HG03469 (cell line): Measurements from ENCODE around the gene LY86.

ENCODE experiments used
- ATAC-seq: cut with Tn5 transposase; IDR thresholded peaks from one replicate; pipeline ENCODE4 v1.9.1; 2021; ENCODE audit warnings: mild to moderate bottlenecking, moderate library complexity, moderate number of reproducible peaks; ENCODE audit not compliant: unreplicated experiment

The LY86 gene

DNA sequence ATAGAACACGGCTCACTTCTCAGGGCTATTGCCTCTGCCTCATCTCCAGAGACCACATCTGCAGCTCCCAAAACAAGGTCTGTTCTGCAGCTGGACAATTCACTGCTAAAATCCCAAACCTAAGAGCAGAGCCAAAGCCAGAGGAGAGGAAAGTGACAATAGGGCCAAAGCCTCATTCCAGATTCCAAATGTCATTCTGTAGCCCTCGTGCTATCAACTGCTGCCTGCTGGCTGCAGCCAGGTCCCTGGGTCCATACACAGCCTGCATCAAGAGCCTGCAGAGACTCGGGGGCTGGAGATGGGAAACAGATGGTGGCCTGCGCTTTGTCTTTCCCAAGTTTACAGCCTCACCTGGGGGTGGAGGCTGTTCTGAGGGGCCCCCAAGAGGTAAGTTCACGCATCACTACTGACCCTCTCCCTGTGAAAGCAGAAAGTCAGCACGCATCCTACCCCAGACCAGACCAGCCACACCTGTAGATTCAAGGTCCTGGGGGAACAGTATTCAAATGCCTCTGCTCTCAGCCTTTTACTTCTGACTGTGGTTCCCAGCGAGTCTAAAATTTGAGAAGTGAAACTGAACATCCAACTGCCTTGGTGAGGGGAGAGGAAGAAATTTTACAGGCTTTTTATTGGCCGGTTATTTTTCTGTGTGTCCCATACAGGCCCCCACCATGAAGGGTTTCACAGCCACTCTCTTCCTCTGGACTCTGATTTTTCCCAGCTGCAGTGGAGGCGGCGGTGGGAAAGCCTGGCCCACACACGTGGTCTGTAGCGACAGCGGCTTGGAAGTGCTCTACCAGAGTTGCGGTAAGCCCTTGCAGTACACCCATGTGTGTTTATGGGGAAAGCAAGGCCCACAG, at the start of gene LY86:
TSS of gene LY86 (plus strand) at position 657 of the 860 bp plus-strand sequence. CDS start at position 672, 15 bp downstream.
- peak; percentile 30 for ATAC-seq

DNA sequence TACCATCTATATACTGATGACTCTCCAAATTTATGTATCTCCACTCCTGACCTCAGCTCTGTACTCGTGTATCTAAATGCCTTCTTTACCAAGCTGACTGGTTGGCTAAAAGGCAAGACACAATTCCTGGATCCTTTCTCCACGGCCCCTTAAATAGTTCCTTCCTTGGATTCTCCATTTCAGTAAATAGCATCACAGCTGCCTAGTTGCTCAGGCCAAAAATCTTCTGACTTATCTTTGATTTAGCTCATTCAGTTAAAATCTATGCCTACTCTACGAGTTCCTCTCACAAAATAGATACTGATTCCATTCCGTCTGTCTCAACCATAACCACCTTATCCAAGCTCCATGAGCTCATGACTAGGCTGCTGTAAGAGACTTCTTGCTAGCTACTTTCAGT, 49.5 kb upstream of the LY86 start:
- no peak for ATAC-seq

DNA sequence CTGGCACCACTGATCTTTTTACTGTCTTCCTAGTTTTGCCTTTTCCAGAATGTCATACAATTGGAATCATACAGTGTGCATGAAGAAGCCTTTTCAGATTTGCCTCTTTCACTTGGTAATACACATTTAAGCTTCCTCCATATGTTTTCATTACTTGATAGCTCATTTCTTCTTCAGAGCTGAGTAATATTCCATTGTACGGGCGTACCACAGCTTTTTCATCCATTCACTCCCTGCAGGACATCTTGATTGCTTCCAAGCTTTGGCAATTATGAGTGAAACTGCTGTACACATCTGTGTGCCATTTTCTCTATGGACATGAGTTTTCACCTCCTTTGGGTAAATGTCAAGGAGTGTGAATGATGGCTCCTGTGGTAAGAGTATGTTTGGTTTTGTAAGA, 46.2 kb upstream of the LY86 start:
- no peak for ATAC-seq

DNA sequence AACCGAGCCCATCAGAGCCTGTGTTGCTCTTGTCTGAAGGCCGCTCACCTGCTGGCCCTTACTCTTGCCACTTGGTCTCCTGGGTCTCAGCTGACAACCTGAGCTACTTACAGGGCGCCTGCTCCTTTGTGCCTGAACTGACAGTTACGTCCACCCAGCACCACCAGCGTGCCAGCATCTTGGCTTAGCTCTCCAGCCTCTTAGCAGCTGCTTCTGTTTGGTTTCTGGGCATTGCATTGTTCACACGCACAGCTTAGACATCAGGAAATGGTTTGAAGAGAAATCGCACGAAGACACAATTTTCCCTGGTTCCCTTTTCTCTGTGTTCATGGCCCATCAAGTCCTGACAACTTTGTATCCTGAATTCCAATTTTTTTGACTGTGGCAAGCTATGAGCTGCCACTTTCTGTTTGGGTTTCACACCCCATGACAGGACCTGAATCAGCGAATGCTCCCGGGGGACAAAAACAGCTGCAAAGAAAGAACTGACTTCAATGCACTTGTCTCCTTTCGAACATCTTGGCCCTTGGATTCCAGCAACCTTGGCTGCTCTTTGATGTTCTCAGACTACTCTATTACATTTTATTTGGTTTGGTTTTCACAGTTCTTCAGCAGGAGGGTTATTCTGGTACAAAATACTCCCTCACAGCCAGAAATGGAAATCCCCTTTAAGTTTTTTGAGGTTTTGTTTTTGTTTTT, 45.2 kb upstream of the LY86 start:
- no peak for ATAC-seq

DNA sequence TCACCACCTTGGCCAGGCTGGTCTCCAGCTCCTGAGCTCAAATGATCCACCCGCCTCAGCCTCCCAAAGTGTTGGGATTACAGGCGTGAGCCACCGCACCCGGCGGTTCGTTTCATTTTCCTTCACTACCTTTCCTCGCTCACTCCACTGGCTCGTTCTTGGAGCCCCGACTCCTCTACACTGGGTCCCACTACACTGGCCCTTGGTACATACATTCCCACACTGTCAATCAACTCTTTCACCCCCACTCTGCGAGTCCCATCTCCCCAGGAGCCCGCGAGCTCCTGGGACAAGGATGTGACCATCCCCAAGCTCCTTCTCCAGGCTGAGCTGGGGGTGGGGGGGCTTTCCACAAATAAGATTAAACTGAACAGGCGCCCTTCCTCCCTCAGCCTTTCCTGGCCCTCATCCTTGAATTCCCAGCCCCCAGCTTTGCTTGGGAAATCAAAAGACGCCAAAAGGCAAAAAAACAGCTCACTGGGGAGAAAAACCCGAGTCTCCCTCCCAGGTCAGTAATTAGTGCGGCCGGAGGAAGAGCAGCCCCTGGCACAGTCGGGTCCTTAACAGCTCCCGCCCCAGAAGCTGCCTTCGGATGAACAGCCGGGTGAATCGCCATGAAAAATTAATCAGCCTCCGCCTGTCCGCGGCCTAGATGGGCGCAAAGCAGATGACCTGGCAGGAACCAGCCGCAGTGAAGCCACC, 42.8 kb upstream of the LY86 start:
- no peak for ATAC-seq

DNA sequence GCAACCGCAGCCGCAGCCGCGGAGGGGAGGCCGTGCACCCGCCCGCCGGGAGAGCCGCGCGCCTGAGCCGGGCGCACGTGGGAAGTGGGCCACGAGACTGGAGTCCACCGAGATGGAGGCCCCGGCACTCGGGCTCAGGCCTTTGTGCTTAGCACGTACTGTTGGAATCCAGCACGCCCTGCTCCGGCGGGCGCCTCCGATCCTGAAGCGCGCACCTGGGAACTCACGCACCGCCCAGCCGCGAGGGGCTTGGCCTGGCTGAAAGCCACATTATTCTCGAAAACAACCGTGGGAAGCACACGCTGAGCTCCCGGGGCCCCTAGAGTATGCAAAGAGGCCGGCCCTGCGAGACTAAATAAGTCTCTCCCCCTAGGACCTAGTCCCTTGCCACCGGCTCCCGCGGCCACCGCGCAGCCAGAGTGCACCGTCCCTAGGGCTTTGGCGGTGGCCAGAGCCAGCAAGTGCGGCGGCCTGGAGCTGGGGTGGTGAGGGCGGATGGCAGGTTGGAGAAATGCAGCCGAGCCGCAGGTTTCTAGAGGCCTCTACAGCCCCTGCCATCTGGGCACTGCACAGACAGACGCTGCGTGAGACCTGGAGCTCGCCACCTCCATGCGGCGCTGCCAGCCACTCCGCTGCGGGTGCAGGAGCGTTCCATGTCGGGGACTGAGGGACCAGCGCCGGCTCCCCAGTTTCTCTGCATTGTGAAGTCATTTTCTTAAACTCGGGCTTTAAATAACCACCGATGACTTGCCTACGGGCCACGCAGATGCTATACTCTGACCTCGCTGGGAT, 42.0 kb upstream of the LY86 start:
- ATAC-seq, result peak; percentile 10

DNA sequence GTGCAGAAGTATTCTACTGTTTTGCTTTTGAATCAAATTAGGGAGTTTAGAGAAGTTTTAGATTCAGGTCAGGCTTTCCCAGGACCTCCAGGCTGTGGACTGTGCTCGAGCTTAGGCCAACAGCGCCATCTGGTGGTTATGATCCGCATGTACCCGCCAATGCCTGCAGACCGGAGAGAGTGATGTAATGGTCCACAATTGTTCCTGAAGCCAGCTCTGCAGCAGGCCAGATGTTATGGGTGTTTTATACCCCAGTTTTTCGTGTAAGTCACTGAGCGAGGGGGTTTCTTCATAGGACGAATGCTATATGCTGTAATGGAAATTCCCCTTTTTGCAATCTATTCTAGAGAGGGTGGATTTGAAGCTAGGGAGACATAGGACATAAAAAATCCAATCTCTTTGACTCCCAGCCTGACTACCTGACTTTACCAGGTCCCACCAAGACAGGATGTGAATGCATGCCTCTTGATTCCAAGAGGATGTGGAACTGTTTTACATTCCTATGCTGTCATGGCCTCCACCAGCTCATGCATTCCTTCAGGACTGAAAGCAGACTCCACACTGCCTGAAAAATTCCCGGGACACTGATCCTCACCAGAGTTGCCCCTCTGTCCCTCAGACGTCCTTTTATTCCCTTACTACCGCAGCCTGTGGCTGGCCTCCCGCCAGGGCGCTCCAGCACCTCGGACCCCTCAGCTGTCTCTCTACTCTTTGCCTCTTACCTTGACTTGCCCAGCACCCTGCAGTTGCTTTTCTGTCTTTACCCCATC, 41.2 kb upstream of the LY86 start:
- ATAC-seq, result peak; percentile 88

DNA sequence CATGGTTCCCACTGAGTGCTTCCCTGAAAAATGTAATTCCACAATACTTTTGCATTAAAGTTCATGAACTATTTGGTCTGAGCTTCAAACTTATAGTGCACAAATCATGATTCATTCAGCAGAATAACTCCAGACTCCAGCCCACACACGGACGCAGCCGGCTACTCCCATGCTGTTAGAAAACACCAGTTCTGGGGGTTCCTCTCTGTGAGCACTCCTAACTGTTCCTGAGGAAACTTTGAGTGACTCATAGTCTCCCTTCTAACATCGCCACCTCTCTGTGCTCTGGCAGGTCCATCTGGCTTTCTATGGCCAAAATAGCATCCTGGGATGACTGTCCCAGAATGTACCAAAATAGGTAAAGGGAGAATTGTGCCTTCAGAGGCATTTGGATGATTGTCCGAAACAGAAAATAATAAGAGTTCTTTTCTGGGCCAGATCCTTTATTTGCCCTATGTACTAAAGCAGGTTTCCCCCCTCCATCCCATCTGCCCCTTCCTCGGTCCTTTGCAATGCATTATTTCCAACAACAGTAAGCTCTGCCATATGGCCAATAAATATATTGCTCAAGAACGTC, 32.3 kb upstream of the LY86 start:
- ATAC-seq, result no peak

DNA sequence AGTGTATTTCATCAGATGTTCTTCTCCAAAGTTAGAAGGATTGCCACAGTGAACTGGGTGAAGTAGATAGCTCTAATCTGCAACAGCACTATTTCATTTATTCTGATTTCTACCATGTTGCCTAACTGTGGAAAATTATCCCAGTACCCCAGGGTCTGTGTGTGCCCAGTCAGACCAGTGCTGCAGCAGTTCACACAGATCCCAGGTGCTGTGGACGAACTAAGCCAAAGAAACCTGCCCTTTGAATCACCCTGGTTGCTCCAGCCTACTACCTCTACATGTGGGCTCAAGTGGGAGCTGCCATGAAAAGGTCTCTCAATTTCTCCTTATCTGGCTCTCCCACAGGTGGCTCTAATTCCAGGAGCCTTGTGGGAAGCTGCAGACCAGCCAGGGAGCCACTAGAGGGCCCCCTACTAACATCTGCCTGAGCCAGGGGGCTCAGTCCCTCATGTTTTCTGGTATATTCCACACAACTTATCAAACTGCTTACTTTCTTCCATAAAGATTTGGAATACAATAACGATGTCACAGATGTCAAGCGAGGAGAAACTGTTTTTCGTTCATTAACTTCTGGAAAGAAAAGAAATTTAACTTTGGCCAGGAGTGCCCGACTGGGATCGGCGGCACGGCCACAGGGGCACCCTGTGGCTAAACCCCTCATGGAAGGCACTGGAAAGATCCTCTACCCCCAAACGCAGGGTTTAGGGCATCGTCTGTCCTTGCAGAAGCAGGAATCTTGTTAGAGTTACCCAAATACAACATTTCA, 31.6 kb upstream of the LY86 start:
- no peak for ATAC-seq

DNA sequence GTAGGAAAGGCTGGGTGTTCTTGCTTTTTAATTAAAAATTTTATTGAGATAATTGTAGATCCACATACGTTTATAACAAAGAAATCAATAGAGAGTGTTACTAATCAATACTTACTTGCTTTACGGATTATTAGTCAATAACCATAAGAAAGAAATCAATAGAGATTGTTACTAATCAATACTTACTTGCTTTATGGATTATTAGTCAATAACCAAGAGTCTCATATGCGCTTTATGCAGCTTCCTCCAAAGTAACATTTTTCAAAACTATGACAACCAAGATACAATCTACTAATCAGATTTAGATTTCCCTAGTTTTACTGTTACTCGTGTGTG, 31.0 kb upstream of the LY86 start:
- ATAC-seq, result no peak

DNA sequence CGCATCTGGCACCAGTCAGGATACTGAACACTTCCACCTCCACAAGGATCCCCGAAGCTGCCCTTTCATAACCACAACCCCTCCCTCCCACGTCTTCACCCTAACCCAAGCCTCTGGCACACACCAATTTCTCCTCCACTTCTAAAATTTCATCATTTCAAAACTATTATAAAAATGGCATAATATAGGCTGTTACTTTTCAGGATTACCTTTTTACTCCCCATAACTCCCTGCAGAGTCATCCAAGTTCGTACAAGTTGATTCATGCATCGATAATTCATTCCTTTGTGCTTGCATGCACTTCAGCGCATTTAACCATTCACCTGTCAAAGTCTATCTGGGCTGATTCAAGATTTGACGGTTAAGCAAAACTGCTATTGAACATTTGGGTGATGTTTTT, 30.6 kb upstream of the LY86 start:
- ATAC-seq, result no peak

DNA sequence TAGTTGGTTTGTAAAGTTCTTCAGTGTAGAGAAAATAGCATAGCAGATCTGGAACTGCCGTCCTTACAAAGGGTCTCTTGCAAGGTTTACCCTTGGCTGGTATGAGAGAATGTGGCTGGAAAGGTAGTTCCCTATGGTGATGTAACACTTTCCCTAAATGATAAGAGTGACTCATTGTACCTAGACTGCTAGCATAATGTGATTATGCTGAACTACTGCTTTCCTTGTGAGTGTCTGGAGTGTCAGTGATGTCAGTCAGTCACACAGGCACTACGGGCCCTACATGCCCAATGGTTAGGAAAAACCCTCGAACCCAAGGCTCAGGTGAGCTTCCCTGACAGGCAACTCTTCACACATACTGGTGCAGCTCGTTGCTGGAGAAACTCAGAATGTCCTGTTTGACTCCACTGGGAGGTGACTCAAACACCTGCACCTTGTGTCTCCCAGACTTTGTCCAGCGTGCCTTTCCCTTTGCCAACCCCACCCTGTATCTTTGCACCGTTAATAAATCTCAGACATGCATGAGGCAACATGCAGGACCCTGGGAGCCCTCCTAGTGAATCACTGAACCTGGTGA, 28.4 kb upstream of the LY86 start:
- no peak for ATAC-seq

DNA sequence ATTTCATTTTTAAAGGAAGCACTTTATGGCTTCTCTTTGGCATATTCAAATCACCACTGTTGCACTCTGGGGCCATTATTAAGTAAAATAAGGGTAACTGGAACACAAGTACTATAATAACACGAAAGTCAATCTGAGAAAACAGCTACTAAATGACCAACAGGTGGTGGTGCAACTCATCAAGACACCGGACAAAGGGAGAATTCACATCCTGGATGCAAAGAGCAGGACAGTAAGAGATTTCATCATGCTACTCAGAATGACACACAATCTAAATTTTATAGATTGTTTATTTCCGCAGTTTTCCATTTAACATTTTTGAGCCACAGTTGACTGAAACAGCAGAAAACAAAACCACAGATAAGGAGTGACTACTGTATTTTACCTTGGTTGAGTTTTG, 27.6 kb upstream of the LY86 start:
- ATAC-seq, result no peak

DNA sequence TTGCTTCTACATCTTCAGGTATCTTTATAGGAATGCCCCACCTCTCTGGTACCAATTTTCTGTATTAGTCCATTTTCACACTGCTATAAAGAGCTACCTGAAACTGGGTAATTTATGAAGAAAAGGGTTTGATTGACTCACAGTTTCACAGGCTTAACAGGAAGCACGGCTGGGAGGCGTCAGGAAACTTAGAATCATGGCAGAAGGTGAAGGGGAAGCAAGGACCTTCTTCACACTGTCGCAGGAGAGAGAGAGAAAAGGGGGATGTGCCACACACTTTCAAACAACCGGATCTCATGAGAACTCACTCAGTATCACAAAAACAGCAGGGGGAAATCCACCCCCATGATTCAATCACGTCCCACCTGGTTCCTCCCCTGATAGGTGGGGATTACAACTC, 24.4 kb upstream of the LY86 start:
- ATAC-seq, result no peak

DNA sequence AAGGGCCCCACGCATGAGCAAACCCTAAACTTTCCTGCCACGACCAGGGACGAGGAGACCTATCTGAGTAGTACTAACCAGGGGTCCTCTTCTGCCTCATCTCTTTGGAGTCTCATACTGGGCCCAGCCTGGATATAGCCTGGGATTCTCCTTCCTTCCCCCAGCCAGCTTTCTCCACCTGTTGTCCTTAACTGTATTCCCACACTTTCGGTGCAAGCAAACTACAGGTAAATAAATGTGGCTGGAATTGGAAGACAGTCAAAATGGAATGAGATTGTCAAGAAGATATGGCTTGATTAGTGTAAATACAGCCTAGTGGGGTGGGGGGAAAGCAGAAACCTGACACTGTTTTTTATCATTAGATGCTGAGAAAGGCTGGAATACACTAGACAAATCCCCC, 23.5 kb upstream of the LY86 start:
- ATAC-seq, result no peak

DNA sequence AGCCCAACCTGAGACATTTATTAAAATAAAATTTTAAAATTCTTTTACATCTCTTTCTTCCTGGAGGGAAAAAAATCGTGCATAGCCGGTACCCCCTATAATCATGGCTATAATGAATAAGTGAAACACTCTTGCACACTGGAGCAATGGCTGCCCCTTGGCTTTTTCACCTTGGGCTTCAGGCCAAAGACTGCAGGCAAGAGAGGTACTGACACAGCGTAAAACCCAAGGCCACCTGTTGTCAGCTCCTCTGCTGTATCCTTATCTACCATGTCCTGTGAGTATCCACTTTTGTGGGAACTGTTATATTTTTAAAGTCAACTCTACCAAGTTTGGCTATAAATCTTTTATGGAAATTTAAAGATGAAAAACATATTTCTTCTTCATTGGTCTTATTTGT, 23.0 kb upstream of the LY86 start:
- no peak for ATAC-seq

DNA sequence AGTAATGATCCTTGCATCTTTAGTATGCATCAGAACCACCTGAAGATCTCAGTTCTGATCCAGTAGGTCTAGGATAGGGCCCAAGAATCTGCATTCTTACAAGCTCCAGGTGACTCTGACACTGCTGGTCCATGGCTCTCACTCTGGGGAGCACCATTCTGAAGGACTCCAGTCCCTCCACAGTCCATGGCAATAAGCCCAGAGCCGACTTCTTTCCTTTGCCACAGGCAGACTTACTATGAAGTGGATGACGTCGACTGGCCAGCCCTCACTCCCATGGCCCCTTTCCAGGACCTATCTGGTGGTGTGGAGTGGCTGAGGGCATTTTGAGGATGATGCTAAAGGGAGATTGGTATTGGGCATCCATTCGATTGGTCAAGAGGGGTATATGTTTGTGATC, 21.8 kb upstream of the LY86 start:
- no peak for ATAC-seq

DNA sequence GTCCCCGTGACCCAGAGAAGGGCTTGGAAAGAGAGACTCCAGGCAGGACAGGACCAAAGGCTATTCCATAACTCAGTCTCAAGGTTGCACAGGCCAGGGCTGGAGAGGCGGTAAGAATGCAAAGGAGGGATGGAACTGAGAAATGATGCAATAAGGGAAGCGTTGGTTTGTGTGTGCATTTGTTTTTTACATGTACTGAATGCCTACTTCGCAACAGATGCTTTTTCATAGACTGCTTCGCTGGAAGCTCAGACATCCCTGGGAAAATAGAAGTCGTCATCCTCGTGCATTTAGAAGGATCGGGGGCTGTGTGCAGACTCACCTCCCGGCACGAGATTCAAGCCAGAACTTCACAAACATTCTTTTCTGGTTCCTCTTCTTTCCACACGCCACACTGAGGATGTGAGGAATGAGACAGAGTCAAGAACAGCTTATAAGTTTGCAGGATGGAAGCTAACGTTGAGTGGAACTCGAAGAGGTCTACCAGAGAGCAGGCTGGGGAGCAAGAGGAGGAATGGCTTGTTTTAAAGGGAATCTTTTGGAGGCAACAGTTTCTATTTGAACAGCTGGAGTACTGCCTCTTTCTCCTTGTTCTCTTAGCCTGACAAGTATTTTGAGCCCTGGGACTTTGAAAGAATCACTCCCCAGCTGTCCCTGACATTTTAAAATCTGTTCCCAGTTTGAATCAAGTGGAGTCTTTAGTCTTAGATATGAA, 19.3 kb upstream of the LY86 start:
- no peak for ATAC-seq
